Small intestine (tissue), 16 donors: ENCODE data around the gene IPO11. TPM values are rescaled to one million over a fixed set of nuclear protein-coding genes. Genes with fewer than 3 reads are reported as not detected.
A peak's percentile ranks its signal among the peaks of the same experiment; 100 is the strongest.

Experiments used
- DNase-seq, 2 donors: peaks; one replicate each; pipeline versions ENCODE4 v3.0.0 to v3.0.0-alpha.2; 2013
- FAIRE-seq: peaks from 2 replicates; lab custom pipeline; 2012; peaks lifted over from hg19 to GRCh38; lab: Jason Lieb, UNC
- H3K27ac ChIP-seq, 3 donors: one replicate each; pipeline ENCODE4 v1.5.1; 2013; ENCODE audit warnings: low read length in 2 of 3, mild to moderate bottlenecking in 2 of 3, control low read depth in 1 of 3, inconsistent platforms in 1 of 3, low read depth in 1 of 3, moderate library complexity in 1 of 3
- H3K27me3 ChIP-seq, 3 donors: one replicate each; pipeline ENCODE4 v1.6.1; 2013; ENCODE audit warnings: low read length in 3 of 3, inconsistent platforms in 1 of 3; ENCODE audit not compliant: control insufficient read depth in 3 of 3, insufficient read depth in 3 of 3
- H3K36me3 ChIP-seq, 3 donors: one replicate each; pipeline ENCODE4 v1.6.1; 2013; ENCODE audit warnings: low read length in 3 of 3, inconsistent platforms in 1 of 3, low read depth in 1 of 3, mild to moderate bottlenecking in 1 of 3, moderate library complexity in 1 of 3; ENCODE audit not compliant: control insufficient read depth in 3 of 3, insufficient read depth in 2 of 3
- H3K4me1 ChIP-seq, 3 donors: one replicate each; pipeline ENCODE4 v1.6.1; 2013; ENCODE audit warnings: low read length in 2 of 3, inconsistent platforms in 1 of 3, low read depth in 1 of 3, mild to moderate bottlenecking in 1 of 3, moderate library complexity in 1 of 3; ENCODE audit not compliant: control insufficient read depth in 3 of 3, insufficient read depth in 2 of 3
- H3K4me3 ChIP-seq, 3 donors: one replicate each; pipeline ENCODE4 v1.5.1; 2013; ENCODE audit warnings: low read length in 3 of 3, control low read depth in 1 of 3, inconsistent platforms in 1 of 3, low read depth in 1 of 3, mild to moderate bottlenecking in 1 of 3, moderate library complexity in 1 of 3
- H3K9me3 ChIP-seq, 2 donors: one replicate each; pipeline ENCODE4 v1.6.1; 2013; ENCODE audit warnings: low read depth in 1 of 2, low read length in 1 of 2; ENCODE audit not compliant: control insufficient read depth in 2 of 2, insufficient read depth in 1 of 2
- WGBS, 3 donors: extraction: QIAGEN DNeasy Blood & Tissue Kit; methylation state at CpG; one replicate each; pipeline ENCODE4 v1.1.7; 2013; 5-methylcytosine and 5-hydroxymethylcytosine counted together
- long read RNA-seq, 10 donors: transcript quantifications; one replicate each; lab custom pipeline, GENCODE V29; 2026
- polyA plus RNA-seq, 4 donors: library from polyadenylated mRNA; stranded (reverse) in 3 of 4; unstranded in 1 of 4; fragments of 200-250 nt in 3 of 4; fragments of 120-200 nt in 1 of 4; gene quantifications; one replicate each; pipeline versions ENCODE4 v1.2.1 to v1.2.3, GENCODE V29; 2013
- donor health status: healthy with polysubstance abuse.
- donor health status: control.
- donor health status: control.
- donor health status: Bipolar disorder and iron deficiency.
- donor health status: healthy.

The IPO11 gene
- 10 to 100 TPM in 2 of 4 donors, 1 to 10 TPM in 2; 4.7 to 19.6 (median 10.9) TPM for polyA plus RNA-seq
- long read RNA-seq, donor 1, full-length matches to known transcripts: 8 of 8 reads
- long read RNA-seq, donor 1, partial matches to known transcripts: 0 of 8 reads
- long read RNA-seq, donor 1, other reads (novel, unspliced or antisense): 0 of 8 reads
- long read RNA-seq, donor 2, full-length matches to known transcripts: 3 of 3 reads
- long read RNA-seq, donor 2, partial matches to known transcripts: 0 of 3 reads
- long read RNA-seq, donor 2, other reads (novel, unspliced or antisense): 0 of 3 reads
- long read RNA-seq, donor 3, partial matches to known transcripts: 8 of 9 reads
- long read RNA-seq, donor 3, other reads (novel, unspliced or antisense): 0 of 9 reads
- long read RNA-seq, donor 4: 0 reads
- long read RNA-seq, donor 5, partial matches to known transcripts: 0 of 1 reads
- long read RNA-seq, donor 5, other reads (novel, unspliced or antisense): 0 of 1 reads
- long read RNA-seq, donor 6, partial matches to known transcripts: 0 of 1 reads
- long read RNA-seq, donor 6, other reads (novel, unspliced or antisense): 0 of 1 reads
- long read RNA-seq, donor 7, full-length matches to known transcripts: 4 of 21 reads
- long read RNA-seq, donor 7, partial matches to known transcripts: 17 of 21 reads
- long read RNA-seq, donor 7, other reads (novel, unspliced or antisense): 0 of 21 reads
- long read RNA-seq, donor 8, partial matches to known transcripts: 0 of 1 reads
- long read RNA-seq, donor 8, other reads (novel, unspliced or antisense): 0 of 1 reads
- long read RNA-seq, donor 9: 0 reads
- long read RNA-seq, donor 10, full-length matches to known transcripts: 4 of 13 reads
- long read RNA-seq, donor 10, partial matches to known transcripts: 9 of 13 reads
- long read RNA-seq, donor 10, other reads (novel, unspliced or antisense): 0 of 13 reads

- Histone ChIP-seq H3K9me3 (peaks cover 0 to 5% of the 10 kb centered on the region in 2 donors), H3K36me3 (no peaks in the 10 kb centered on the region), H3K4me3 (peak within 1 kb of the TSS; percentile 69 to 84 (median 75)), H3K4me1 (peaks cover 0 to 12% (median 4%) of the 10 kb centered on the region in 3 donors), H3K27me3 (no peaks in the 10 kb centered on the region), H3K27ac (peak within 1 kb of the TSS; percentile 35 to 77 (median 56))
- DNase-seq (peak; percentile 99 to 100), FAIRE-seq (no peak)
- 0% methylated on average over 65 to 66 of the region's 66 CpGs for WGBS, 3 donors
Measured at GRCh38 chr5:62412549-62413329, at the start of gene IPO11. Gene IPO11, plus strand, starts transcription at chr5:62412763. Its CDS starts 24,517 bp downstream, at chr5:62437280.

- Histone ChIP-seq H3K36me3 (peaks cover 0 to 28% (median 4%) of the 10 kb centered on the region in 3 donors), H3K4me1 (no peaks in the 10 kb centered on the region), H3K27me3 (no peaks in the 10 kb centered on the region), H3K4me3 (no peak overlapping the region), H3K9me3 (no peaks in the 10 kb centered on the region), H3K27ac (no peak overlapping the region)
- 83 to 94% (median 93%) methylated on average over 2 of the region's 2 CpGs for WGBS, 3 donors
- FAIRE-seq: no peak
- DNase-seq: no peak
Measured at GRCh38 chr5:62369039-62369438, 43.5 kb upstream of the IPO11 start.

- Histone ChIP-seq H3K36me3 (peaks cover 2 to 26% (median 3%) of the 10 kb centered on the region in 3 donors), H3K27me3 (no peaks in the 10 kb centered on the region), H3K4me3 (no peak overlapping the region), H3K4me1 (no peaks in the 10 kb centered on the region), H3K9me3 (no peaks in the 10 kb centered on the region), H3K27ac (no peak overlapping the region)
- no peak for DNase-seq
- peak; percentile 5 for FAIRE-seq
Measured at GRCh38 chr5:62371409-62371808, 41.2 kb upstream of the IPO11 start.

- Histone ChIP-seq H3K27ac (no peak overlapping the region), H3K9me3 (no peaks in the 10 kb centered on the region), H3K4me1 (no peaks in the 10 kb centered on the region), H3K4me3 (no peak overlapping the region), H3K36me3 (peaks cover 2 to 25% (median 7%) of the 10 kb centered on the region in 3 donors), H3K27me3 (no peaks in the 10 kb centered on the region)
- FAIRE-seq: no peak
- no peak for DNase-seq
- WGBS, 3 donors: 96 to 99% (median 98%) methylated on average over 3 of the region's 3 CpGs
Measured at GRCh38 chr5:62372600-62372999, 40.0 kb upstream of the IPO11 start.

- H3K27ac ChIP-seq: no peak overlapping the region
- DNase-seq (no peak), FAIRE-seq (peak; percentile 82)
- no peaks in the 10 kb centered on the region for H3K27me3 ChIP-seq
- no peaks in the 10 kb centered on the region for H3K9me3 ChIP-seq
- no peak overlapping the region for H3K4me3 ChIP-seq
- peaks cover 2 to 24% (median 7%) of the 10 kb centered on the region in 3 donors for H3K36me3 ChIP-seq
- no peaks in the 10 kb centered on the region for H3K4me1 ChIP-seq
- WGBS, 3 donors: 96 to 100% (median 99%) methylated on average over 3 of the region's 3 CpGs
Measured at GRCh38 chr5:62373382-62373781, 39.2 kb upstream of the IPO11 start.

- Histone ChIP-seq H3K9me3 (no peaks in the 10 kb centered on the region), H3K27me3 (no peaks in the 10 kb centered on the region), H3K27ac (no peak overlapping the region), H3K4me3 (no peak overlapping the region), H3K4me1 (no peaks in the 10 kb centered on the region), H3K36me3 (peaks cover 2 to 27% (median 9%) of the 10 kb centered on the region in 3 donors)
- FAIRE-seq (no peak), DNase-seq (no peak)
- 98 to 100% (median 100%) methylated on average over 1 of the region's 1 CpG for WGBS, 3 donors
Measured at GRCh38 chr5:62374090-62374489, 38.5 kb upstream of the IPO11 start.

GRCh38 chr5:62375627-62376026 is 36.9 kb upstream of the IPO11 start:
- no peaks in the 10 kb centered on the region for H3K4me1 ChIP-seq
- DNase-seq (no peak), FAIRE-seq (no peak)
- H3K36me3 ChIP-seq: peaks cover 6 to 31% (median 11%) of the 10 kb centered on the region in 3 donors
- no peak overlapping the region for H3K4me3 ChIP-seq
- no peaks in the 10 kb centered on the region for H3K9me3 ChIP-seq
- no peaks in the 10 kb centered on the region for H3K27me3 ChIP-seq
- H3K27ac ChIP-seq: no peak overlapping the region

GRCh38 chr5:62376064-62376463 is 36.5 kb upstream of the IPO11 start:
- H3K4me1 ChIP-seq: no peaks in the 10 kb centered on the region
- DNase-seq (peak; percentile 63 to 84), FAIRE-seq (no peak)
- no peak overlapping the region for H3K27ac ChIP-seq
- H3K4me3 ChIP-seq: no peak overlapping the region
- H3K9me3 ChIP-seq: no peaks in the 10 kb centered on the region
- H3K36me3 ChIP-seq: peaks cover 8 to 29% (median 11%) of the 10 kb centered on the region in 3 donors
- no peaks in the 10 kb centered on the region for H3K27me3 ChIP-seq
- 26 to 72% (median 62%) methylated on average over 3 of the region's 3 CpGs for WGBS, 3 donors
